GM12864 (cell line): Measurements from ENCODE around the gene ARHGAP24.
"Not testable (repeated sequence)": the region's sequence is repeated elsewhere in the genome, so short reads cannot be mapped to it uniquely, and the experiment has no call there.

ENCODE experiments used
- DNase-seq: peaks from one replicate; pipeline ENCODE4 v3.0.0-alpha.2; 2011; ENCODE audit warnings: low read depth
- H3K4me3 ChIP-seq: 2 replicates; pipeline ENCODE4 v1.5.1; 2011; ENCODE audit warnings: mild to moderate bottlenecking, low read depth, low read length, control low read depth
- CTCF ChIP-seq: IDR thresholded peaks from 2 replicates; pipeline ENCODE4 v1.5.1; 2011; ENCODE audit warnings: low read depth, mild to moderate bottlenecking, moderate library complexity, low read length, control low read depth, inconsistent platforms; ENCODE audit errors: missing control alignments

The ARHGAP24 gene

DNA sequence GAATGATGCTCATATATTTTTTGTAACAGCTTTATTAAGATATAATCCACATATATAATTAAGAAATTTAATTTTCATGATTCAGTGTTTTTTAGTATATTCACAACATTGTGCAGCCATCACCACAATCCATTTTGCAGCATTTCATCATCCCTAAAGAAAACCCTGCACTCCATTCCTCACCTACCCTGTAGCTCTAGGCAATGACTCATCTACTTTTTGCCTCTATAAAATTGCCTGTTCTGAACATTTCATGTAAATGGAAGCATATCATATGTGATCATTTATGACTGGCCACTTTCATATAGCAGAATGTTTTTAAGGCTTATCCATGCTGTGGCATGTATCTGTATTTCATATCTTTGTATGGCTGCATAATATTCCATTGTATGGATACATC lies 545.0 kb downstream of the ARHGAP24 start:
- no peak for DNase-seq
- H3K4me3 ChIP-seq: no peak overlapping the region
- TF ChIP-seq CTCF: no peak

GRCh38 chr4:86021671-86022070 lies 546.7 kb downstream of the ARHGAP24 start:
- DNase-seq: not testable (repeated sequence)

DNA sequence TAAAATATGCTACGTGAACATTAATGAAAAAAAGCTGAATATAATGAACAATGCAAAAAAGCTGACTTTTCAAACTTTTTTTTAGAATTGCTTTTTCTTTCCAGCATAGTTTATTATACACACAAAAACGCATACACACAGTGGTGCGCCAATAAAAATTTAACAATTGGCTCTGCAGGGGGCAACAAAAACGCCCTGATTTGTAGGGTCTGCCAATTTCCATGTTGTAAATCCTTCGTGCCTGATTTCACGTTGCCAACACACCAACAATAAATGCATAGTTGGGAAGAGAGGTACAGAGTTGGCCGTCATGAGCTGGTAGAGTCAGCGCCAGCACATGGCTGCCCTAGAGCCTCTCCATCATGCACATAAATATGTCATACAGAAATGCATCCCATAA lies 551.8 kb downstream of the ARHGAP24 start:
- DNase-seq: no peak
- H3K4me3 ChIP-seq: no peak overlapping the region
- no peak for TF ChIP-seq CTCF

More at GRCh38 chr4:86021671-86022070, 546.7 kb downstream of the ARHGAP24 start:
- not testable (repeated sequence) for H3K4me3 ChIP-seq

- no peak overlapping the region for H3K4me3 ChIP-seq
- TF ChIP-seq CTCF: no peak
- DNase-seq: no peak
Observed at GRCh38 chr4:86031927-86032326, 557.0 kb downstream of the ARHGAP24 start.

- no peak for DNase-seq
- no peak for TF ChIP-seq CTCF
- H3K4me3 ChIP-seq: no peak overlapping the region
Observed at GRCh38 chr4:86032476-86033022, 557.6 kb downstream of the ARHGAP24 start.

DNA sequence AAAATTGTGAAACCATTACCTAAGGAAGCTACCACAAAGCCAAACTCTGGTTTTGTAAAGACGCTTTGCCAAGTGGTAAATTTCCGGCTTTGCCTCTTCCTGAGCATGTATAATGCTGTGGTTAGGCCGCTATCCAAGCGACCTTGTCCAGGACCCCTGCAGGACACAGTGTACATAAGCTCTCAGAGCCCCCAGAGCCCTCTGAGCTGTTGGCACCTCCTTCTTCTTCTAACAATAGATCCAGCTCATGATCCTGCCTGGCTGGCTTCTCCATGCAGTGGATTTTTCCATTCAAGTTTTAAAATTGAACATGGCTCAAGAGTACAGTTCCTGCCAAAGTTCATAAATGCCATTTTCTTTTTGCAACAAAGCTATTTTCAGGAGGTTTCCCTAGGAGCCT lies 558.2 kb downstream of the ARHGAP24 start:
- no peak for TF ChIP-seq CTCF
- no peak for DNase-seq
- no peak overlapping the region for H3K4me3 ChIP-seq

GRCh38 chr4:86034616-86035015 lies 559.7 kb downstream of the ARHGAP24 start:
- no peak for DNase-seq

More at GRCh38 chr4:86034616-86035015, 559.7 kb downstream of the ARHGAP24 start:
- no peak overlapping the region for H3K4me3 ChIP-seq
- no peak for TF ChIP-seq CTCF
